ENCODE results near the gene HOXD13. TPM values are rescaled to one million over a fixed set of nuclear protein-coding genes. Genes with fewer than 3 reads are reported as not detected.

The HOXD13 gene
- total and polyA plus RNA-seq, 2 of the 8 experiments (the other 6 are each of a cell fraction or from before 2014, with no cell fraction given) = not detected

DNA sequence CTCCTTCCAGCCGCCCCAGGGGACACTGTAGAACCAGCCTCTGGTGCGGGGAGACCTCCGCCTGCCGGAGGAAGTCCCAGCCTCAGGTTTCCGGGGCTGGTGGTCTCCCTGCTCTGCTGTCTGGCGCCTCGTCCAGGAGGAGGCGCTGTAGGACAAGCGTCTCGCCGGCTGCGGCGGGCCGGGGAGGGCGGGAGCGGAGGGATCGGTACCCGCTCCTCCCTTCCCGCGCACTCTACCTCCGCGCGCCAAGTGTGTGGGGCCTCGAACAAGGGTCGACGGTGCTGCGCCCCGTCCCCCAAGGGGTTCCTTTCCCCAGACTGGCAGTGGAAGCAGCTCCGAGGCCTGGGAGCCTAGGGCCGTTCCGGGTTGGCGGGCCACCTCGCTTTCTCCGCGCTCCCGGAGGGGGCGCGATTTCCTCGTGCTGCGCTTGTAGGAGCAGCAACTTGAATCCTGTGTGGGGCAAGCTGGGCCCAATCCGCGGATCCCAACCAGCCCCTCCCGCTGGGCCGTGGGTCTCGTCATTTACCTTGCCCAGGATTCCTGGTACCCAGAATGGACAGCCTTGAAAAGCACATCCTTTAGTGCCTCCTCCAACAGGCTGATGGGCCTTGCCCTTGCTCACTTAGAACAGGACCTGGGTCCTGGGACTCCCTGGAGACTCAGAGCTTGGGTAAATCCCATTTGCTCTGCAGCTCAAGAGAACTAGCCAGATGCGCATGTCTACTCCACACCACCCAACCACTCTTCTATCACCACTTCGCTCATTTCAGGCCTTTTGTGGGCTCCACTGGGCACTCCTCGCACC is 48.2 kb downstream of the HOXD13 start (continued):
- TF ChIP-seq POLR2AphosphoS5 (IDR thresholded peaks at IDR 0.05; ENCODE audit: low read depth, low read length) (no peak), SP1 (IDR thresholded peaks at IDR 0.05; ENCODE audit: low read depth, low read length) (no peak), HDAC2 (IDR thresholded peaks at IDR 0.05; ENCODE audit: borderline replicate concordance in 1 of 2, low read depth in 2 of 2, low read length in 2 of 2) (0 out of 4 replicates have a peak, but pooled peaks have one; percentile 6 to 68), BCL11A (IDR thresholded peaks at IDR 0.05; ENCODE audit: low read depth in 2 of 2, low read length in 2 of 2) (no peak), RAD21 (IDR thresholded peaks at IDR 0.05 in 1 of 2, conservative IDR thresholded peaks at IDR 0.05 in 1 of 2; ENCODE audit: low read depth in 2 of 2, low read length in 2 of 2) (peak; percentile 96), JUN (IDR thresholded peaks at IDR 0.05; ENCODE audit: low read depth, low read length) (no peak), CHD2 (IDR thresholded peaks at IDR 0.05; ENCODE audit: low read length) (no peak), TBP (IDR thresholded peaks at IDR 0.05; ENCODE audit: low read depth, low read length) (no peak), HDAC6 (IDR thresholded peaks at IDR 0.05; ENCODE audit: low read depth, low read length) (no peak), CREB1 (IDR thresholded peaks at IDR 0.05) (no peak), SIN3A (conservative IDR thresholded peaks at IDR 0.05 in 1 of 2, IDR thresholded peaks at IDR 0.05 in 1 of 2; ENCODE audit: low read depth in 1 of 2, low read length in 2 of 2) (0 out of 4 replicates have a peak, but pooled peaks of 1 of the 2 experiments have one; percentile 37), TEAD4 (IDR thresholded peaks at IDR 0.05; ENCODE audit: low read depth, low read length) (no peak), SP2 (IDR thresholded peaks at IDR 0.05; ENCODE audit: low read length) (no peak), TAF1 (IDR thresholded peaks at IDR 0.05; ENCODE audit: low read depth, low read length) (no peak), CBX5 (IDR thresholded peaks at IDR 0.05; ENCODE audit: low read depth, low read length) (no peak)
- TF ChIP-seq, protein P1, sequence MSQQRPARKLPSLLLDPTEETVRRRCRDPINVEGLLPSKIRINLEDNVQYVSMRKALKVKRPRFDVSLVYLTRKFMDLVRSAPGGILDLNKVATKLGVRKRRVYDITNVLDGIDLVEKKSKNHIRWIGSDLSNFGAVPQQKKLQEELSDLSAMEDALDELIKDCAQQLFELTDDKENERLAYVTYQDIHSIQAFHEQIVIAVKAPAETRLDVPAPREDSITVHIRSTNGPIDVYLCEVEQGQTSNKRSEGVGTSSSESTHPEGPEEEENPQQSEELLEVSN (IDR thresholded peaks at IDR 0.05) = peak; percentile 98
- TF ChIP-seq, protein P2, sequence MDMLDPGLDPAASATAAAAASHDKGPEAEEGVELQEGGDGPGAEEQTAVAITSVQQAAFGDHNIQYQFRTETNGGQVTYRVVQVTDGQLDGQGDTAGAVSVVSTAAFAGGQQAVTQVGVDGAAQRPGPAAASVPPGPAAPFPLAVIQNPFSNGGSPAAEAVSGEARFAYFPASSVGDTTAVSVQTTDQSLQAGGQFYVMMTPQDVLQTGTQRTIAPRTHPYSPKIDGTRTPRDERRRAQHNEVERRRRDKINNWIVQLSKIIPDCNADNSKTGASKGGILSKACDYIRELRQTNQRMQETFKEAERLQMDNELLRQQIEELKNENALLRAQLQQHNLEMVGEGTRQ (IDR thresholded peaks at IDR 0.05; ENCODE audit: low read length) = no peak
- TF ChIP-seq, protein P3, sequence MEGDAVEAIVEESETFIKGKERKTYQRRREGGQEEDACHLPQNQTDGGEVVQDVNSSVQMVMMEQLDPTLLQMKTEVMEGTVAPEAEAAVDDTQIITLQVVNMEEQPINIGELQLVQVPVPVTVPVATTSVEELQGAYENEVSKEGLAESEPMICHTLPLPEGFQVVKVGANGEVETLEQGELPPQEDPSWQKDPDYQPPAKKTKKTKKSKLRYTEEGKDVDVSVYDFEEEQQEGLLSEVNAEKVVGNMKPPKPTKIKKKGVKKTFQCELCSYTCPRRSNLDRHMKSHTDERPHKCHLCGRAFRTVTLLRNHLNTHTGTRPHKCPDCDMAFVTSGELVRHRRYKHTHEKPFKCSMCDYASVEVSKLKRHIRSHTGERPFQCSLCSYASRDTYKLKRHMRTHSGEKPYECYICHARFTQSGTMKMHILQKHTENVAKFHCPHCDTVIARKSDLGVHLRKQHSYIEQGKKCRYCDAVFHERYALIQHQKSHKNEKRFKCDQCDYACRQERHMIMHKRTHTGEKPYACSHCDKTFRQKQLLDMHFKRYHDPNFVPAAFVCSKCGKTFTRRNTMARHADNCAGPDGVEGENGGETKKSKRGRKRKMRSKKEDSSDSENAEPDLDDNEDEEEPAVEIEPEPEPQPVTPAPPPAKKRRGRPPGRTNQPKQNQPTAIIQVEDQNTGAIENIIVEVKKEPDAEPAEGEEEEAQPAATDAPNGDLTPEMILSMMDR (IDR thresholded peaks at IDR 0.05; ENCODE audit: control extremely low read depth in 1 of 3, insufficient read depth in 1 of 3, low read depth in 1 of 3, low read length in 3 of 3) = peak; percentile 84 to 96 (median 93)
- TF ChIP-seq, protein P4, sequence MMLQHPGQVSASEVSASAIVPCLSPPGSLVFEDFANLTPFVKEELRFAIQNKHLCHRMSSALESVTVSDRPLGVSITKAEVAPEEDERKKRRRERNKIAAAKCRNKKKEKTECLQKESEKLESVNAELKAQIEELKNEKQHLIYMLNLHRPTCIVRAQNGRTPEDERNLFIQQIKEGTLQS (IDR thresholded peaks at IDR 0.05; ENCODE audit: insufficient read depth, low read depth, low read length) = no peak

All from H1 (cell line).